GF-D8 (cell line): ENCODE data around the gene PLIN1.

ENCODE experiments used
- DNase-seq: peaks from one replicate; lab custom pipeline; 2025; lab: John Stamatoyannopoulos, UW

PLIN1 gene

GRCh38 chr15:89671687-89672086 is 7.5 kb downstream of the PLIN1 start:
- no peak for DNase-seq

DNA sequence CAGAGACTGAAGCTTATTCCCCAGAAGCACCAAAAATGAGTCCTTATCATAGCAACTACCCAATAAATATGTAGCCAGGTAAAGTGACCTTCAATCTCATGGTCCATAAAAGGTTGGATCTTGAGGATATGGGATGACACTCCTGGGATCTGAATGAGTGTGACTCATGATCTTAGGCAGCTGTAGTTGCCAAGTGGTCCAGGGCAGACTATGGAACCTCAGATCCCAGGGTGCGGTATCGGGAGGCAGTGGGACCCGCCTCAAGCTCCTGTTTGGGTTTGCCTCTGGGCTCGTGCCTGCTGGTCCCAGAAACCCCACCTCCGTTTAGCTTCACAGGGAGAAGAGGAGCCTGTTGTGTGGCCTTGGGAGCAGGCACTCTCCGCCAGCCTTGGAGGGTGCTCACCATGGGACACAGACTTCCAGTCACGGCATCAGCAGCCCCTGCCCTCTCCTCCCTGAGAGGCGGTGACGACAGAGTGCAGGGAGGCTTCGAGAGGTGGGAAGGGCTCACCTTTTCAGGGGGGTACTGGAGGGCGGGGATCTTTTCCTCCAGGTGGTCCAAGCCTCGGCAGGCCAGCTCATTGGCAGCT is 8.1 kb downstream of the PLIN1 start:
- DNase-seq: no peak

DNA sequence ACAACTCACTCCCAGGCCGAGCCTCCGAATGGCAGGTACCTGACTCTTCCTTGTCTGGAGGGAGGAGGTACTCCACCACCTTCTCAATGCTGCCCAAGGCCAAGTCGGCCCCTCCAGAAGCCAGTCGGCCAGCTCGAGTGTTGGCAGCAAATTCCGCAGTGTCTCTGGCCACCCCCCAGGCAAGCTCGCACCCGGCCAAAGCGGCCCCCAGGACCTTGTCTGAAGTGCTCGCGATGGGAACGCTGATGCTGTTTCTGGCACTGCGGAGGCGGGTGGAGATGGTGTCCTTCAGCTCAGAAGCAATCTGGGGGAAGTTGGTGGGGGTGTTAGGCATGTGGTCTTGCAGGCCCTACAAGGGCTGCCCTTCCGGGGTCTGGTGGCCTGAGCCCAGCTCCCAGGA is 9.2 kb downstream of the PLIN1 start:
- DNase-seq: no peak

DNA sequence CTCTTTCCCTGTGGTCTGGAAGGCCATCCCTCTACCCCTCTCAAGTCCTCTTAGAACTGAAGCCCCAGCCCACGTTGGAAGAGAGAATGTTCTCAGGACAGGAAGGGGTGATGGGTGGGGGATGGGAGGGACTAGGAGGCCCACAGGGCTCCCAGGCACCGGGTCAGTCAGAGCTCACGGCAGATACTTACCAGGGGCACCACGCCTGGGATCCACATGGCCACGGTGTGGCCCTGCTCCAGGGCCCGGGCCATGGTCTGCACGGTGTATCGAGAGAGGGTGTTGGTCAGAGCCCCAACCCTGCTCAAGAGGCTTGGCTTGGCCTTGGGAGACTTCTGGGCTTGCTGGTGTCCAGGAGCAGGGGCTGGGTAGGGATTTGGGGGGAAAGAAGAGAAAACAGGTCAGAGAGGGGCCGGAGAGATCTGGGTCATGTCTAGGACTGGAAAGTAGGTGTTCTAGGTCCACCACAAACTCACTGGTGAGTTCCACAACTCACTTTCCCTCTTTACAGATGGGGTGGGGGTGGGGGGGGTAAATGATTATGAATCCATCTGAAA is 9.8 kb downstream of the PLIN1 start:
- no peak for DNase-seq

- DNase-seq: no peak
These were observed 11.0 kb downstream of the PLIN1 start for GRCh38 chr15:89668171-89668570.

DNA sequence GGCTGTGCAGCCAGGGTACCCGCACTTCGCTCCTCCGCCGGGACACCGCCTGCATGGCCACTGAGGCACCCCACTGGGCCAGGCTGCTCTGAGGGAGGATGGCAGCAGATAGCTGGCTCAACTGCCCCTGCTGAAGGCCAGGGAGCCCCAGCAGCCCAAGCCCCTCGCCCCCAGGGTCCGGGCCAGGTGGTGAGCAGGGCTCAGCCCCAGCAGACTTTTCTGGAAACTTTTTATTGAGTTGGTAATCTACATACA is 11.5 kb downstream of the PLIN1 start:
- no peak for DNase-seq

DNA sequence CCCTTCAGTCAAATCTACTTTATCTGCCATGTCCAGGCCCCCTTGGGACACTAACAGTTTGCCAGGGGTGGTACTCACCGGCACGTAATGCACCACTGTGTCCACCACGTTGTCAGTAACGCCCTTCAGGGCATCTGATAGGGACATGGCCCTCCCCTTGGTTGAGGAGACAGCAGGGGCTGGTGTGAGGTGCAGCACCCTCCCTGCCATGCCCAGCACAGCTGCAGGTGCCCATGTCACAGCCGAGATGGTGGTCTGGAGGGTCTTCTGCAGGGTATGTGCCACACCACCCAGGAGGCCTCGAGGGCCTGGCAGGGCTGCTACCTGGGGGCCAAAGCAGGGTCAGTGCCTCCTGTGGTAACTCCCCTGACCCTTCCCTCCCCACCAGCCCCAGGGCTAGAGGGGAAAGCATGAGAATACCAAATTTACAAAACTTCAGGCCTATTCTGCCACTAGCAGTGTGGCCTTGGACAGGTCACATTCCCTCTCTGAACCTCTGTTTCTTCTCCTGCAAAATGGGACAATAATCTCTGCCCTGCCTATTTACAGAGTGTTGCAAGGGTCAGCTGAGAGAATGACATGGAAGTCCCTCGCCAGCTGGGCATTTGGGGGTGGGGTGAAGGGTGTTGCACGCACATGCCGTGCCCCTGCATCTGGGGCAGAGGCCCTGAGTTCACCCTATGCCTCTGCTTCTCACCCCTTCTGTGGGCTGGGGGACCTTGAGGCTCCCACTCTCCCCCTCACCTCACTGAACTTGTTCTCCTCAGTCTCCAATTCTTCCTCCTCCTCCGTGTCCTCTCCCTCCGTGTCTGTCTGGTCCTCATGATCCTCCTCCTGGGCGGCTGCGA is 12.1 kb downstream of the PLIN1 start:
- DNase-seq: no peak

DNA sequence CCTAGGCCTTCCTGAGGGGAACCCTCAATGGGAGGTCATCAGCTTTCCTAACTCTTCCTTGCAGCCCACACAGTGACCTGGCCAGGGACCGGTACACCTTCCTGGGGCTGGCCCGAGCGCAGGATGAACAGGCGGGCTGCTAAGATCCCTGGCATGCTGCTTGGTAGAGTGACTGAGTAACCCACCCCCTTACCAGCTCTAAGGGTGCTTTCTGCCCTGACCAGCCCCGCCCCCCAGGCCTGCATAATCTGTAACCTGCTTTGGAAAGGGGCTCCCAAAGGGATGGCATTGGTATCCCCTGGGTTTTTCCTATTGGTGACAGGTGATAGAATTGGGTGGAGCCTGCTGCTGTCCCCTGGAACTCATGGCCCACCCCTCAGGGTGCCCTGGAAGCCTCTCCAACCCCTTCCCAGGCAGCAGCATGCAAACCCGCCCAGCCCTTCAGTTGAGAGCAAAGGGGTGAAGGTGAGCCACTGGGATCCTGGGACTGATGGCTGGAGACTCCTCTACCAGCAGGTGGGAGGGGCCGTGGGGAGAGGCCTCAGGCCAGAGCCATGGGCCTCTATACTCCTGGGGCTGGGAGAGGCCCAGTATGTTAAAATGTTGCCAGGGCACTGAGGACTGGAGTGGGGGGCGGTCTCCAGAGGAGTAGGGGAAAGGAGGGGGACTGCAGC is 12.8 kb downstream of the PLIN1 start:
- no peak for DNase-seq

- no peak for DNase-seq
These were observed 13.6 kb downstream of the PLIN1 start for GRCh38 chr15:89665449-89666181.

- DNase-seq: no peak
These were observed 14.5 kb downstream of the PLIN1 start for GRCh38 chr15:89664441-89665350.

GRCh38 chr15:89662893-89663626 is 16.1 kb downstream of the PLIN1 start:
- peak; percentile 8 for DNase-seq

DNA sequence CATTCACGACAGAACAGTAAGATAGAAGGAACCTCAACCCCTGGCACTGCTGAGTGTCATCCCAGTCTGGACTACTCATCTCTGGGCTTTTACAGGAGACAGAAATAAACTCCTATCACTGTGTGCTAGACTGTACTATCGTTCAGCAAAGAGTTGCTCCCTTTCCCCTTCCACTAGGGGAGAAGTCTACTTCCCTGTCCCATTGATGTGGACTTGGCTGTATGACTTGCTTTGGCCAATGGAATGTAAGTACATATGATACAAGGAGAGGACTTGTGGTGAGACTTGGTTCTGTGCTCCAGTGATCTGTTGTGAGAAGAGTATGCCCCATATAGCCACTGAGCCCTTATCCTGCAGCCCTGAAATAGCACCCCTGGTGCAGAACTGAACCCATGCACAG is 18.6 kb downstream of the PLIN1 start:
- no peak for DNase-seq

GRCh38 chr15:89659295-89659694 is 19.9 kb downstream of the PLIN1 start:
- no peak for DNase-seq

GRCh38 chr15:89657686-89658200 is 21.4 kb downstream of the PLIN1 start:
- no peak for DNase-seq

GRCh38 chr15:89656116-89656815 is 22.9 kb downstream of the PLIN1 start:
- no peak for DNase-seq

DNA sequence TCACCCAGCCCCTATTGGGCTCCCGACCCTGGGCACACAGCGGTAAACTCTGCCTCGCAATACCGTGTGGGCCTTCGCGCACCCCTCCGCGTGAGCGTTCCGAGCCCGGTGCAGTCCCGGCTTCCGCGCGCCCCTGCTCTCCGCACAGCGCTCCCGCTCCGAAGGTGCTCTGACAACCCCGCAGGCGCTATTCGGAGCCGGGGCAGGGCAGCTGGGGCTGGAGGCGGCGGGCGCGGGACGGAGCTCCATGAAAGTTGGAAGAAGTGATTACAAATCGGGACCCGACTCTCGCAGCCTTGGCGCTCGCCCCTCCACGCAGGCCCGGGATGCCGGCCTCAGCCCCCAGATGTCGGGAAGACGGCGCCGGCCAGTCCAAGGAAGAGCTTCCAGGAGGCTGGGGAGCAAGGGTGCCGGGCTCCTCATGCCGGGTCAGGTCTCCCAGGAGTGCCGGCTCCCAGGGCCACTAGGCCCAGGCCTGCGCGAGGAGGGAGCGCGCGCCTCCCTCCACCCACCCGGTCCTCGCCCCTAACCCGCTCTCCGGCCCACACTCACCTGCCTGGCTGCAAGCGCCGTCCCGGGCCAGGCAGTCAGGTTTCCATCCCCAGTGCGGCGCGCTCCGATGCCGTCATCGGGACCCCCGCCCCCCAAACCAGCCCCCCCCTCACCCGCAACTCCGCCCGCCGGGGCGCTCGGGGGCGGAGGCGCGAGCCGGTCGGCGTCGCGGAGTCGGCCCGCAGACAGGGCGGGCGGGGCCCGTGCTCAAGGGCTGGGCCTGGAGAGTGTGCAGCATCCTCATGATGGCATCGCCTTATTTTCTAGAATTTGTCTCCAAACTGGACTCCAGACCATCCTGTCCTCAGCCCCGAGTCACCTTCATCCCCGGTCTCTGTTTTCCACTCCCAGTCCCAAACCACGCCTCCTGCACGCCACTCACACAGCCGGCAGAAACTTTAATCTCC is 24.0 kb downstream of the PLIN1 start, which contains the start of gene KIF7:
Gene KIF7, minus strand, starts transcription at position 621 of the 959 bp plus-strand sequence. CDS start 2,537 bp downstream, outside the sequence.
- DNase-seq: no peak

DNA sequence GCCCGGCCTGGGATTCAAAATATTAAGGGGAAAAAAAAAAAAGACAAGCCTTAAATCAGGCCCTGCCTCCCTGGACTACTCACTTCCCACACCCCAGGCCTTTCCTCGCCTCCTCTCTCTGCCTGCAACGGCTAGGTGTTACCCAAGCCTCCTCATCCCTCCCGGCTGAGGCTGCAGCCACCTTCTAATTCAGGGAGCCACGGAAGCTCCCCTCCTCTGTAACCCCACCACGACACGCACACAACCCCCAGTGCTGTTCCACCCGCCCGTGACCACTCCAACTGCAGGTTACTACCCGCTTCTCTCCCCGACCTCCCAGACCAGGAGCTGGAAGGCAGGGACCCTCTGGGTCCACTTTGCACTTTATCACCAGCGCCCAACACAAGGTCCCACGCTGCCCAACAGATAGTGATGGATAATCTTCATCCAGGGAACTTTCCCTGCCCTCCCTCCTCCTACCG is 24.8 kb downstream of the PLIN1 start:
- no peak for DNase-seq

GRCh38 chr15:89653578-89653977 is 25.6 kb downstream of the PLIN1 start:
- DNase-seq: no peak
